Raji (cell line): ENCODE data around the gene MIB1.

Experiments used
- POLR2A ChIP-seq: IDR thresholded peaks from 2 replicates; pipeline ENCODE4 v1.6.1; 2011; ENCODE audit warnings: low read depth, low read length, control low read depth; ENCODE audit not compliant: insufficient read depth

The MIB1 gene

GRCh38 chr18:21826641-21827302 is 86.2 kb downstream of the MIB1 start:
- TF ChIP-seq POLR2A: no peak

DNA sequence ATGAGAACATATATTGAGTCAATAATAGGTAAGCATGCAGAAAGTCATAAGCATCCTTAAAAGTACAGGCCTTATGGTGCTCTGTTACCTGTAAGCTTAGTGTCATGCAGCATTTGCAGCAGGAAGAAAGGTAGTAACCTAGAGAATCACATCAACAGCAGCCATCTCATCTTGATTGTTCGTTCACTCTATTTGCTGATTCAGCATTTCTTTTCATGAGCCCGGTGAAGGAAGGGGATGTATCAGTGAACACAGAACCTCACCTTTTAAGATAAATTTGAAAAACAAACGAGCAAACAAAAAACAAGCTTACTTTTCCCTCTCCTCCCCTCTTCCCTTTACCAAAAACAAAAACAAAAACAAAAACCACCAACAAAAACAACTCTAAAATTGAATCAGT is 89.9 kb downstream of the MIB1 start:
- TF ChIP-seq POLR2A: no peak

DNA sequence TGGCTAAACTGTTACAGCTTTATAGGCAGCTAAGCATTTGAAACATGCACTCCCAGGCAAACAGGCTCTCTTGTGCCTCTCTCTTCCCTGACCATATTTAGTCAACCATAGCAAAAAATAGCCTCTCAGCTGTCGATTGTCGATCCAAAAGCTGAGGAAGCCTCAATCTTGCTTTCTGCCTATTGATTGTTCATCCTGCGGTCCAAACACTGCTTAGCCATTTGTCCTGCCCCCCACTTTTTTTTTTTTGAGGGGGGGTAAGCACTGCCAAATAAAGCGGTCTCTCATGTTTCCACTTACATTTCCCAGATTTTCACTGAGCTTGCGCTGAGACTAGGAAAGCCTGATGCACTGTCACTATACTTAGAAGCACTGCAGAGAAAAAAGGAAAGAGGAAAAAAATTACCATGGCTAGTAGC is 90.8 kb downstream of the MIB1 start:
- no peak for TF ChIP-seq POLR2A

DNA sequence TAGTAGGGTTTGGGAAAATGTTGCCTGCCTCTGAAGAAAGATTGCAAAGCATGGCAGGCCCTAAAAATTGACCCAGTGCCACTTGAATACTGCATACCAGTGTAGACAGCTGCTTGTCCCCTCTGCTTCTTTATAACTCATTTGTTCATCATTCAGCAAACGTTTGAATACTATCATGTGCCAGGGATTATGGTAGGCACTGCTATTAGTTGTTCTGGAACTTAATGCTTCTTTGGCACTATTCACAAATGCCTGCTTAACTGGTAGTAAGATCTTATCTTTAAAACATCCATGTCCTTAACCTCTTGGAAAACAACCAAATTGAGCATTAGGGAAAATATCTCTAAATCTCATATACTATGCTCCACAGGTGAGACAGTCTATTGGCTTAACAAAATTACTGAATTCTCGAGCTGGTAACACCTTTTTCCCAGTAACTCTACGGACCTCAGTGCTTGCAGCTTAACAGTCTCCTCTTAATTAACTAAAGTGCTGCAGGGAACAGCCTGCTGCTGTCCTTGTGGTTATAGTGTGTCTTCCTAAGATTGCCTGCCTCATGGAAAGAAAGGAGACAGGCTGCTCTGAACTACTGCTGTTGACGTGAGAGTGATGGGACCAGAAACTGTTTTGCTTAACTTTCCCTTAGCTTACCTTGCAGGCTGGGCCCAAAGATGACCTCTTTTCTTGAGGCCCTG is 93.2 kb downstream of the MIB1 start:
- no peak for TF ChIP-seq POLR2A

DNA sequence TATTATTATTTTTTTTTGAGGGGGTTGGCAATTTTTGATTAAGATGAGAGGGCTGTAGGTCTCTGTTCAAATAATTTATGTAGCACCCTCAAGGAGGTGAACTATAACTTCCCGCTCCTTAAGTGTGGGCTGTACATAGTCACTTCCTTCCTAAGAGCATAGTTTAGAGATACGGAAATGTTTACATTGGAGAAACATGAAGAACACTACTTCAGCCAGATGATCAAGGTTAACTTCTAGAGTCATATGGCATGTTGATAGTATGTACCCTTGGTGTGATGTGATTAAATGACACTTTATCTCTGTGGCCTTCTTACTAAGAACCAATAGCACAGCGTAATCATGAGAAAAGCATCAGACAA is 93.7 kb downstream of the MIB1 start:
- TF ChIP-seq POLR2A: no peak

DNA sequence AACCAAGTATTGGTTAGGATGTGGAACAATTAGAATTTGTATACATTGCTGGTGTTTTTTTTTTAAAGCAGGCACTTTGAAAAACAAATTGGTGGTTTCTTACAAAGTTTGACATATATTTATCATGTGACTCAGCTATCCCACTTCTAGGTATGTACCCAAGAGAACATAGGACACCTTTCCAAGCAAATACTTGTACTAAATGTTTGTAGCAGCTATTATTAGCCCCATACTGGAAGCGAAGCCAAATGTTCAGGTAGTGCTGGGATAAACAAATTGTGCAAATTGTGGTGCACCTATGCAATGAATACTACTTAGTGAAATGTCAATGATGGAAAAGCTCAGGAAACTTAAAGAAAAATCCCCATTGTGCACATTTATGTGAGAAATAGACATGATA is 101.0 kb downstream of the MIB1 start:
- TF ChIP-seq POLR2A: no peak

DNA sequence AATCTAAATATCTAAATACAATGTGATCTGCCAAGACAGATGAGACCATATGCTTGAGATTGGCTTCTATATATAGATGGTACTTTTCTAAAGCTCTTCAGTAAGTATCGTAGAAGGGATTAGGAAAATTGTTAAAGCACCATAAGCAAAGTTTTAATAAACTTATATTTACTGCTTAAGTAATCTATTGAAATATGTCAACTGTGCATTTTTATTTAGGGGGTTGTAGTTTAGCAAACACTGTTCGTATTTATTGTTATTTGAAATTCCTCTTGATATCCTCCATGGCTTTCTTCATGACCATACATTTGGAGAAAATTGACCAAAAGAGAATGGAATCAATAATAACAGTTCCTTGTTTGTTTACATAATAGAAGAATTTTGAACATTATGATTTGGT is 102.7 kb downstream of the MIB1 start:
- no peak for TF ChIP-seq POLR2A

GRCh38 chr18:21851327-21851961 is 110.9 kb downstream of the MIB1 start:
- TF ChIP-seq POLR2A: no peak

DNA sequence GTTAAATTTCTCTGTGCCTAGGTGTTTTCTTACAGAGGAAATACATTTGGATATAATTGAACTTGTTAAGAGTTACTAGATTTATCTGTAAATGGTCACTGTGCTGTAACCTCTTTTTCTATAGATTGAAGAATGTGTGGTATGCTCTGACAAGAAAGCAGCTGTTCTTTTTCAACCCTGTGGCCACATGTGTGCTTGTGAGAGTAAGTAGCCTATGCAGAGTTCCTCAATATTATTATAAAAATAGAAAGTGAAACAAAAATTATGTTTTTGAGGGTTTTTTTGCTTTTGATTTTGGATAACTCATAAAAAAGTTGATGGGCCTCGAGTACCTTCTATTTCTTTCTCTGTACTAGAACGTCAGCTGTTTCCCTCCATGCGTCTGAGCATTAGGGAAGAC is 112.4 kb downstream of the MIB1 start:
- no peak for TF ChIP-seq POLR2A

DNA sequence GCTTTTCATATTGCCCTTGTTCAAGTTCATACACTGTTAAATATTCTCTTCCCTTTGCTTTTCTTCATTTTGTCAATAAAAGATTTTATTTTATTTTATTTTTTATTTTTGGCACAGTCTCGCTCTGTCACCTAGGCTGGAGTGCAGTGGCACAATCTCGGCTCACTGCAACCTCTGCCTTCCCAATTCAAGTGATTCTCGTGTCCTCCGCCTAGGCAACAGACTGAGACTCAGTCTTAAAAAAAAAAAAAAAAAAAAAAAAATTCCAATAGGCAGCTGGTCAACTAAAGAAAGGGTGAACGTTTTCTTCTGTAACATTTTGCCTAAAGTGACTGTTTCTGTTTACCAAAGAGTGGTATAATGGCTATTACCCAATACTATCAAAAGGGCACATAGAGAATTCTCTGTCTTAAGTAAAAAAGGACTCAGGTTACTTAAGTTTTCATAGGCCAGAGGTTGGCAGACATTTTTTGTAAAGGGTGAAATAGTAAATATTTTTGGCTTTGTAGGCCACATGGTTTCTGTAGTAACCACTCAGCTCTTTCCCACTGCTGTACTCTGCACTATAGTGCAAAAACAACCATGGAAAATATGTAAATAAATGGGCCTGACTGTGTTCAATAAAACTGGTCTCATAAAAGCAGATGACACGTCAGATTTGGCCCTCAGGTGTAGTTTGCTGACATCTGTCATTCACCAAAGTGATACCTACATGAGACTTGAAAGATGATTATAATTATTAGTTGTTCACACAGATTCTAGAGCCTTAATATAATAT is 113.4 kb downstream of the MIB1 start:
- no peak for TF ChIP-seq POLR2A

DNA sequence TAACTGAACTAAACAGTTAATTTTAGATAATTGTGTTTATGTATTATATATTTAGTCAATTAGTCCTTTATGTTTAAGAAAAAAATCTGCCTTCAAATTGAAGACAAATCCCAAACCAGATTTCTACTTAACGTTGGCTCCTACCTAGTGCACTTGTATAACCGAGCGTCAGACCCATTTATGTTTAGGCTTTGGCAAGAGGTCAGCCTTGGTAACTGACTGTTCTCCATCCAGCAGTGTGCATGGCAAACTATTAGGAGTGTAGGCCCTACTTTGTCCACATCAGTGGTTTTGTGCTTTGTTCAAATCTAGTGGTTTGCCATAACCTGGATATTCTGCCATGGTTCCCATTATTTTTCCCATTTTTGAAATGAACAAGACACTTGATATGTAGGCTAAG is 114.8 kb downstream of the MIB1 start:
- TF ChIP-seq POLR2A: no peak

DNA sequence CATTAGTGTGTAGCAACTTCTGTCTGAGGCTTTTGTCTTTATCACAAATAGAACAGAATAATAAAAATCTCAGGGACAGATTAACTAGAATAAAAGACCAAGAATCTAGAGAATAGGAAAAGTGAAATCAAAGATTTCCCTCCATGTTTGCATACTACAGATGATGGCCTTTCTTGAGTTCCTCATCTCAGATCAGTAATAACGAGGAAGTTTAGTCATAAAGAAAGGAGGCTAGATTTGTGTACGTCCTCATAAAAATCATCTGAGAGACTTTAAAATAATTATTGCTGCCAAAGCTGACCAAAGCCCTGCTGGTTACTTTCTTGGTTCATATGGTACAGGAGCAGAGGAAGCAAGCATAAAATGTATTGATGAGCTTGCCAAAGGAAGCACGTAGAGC is 117.3 kb downstream of the MIB1 start:
- TF ChIP-seq POLR2A: no peak

- no peak for TF ChIP-seq POLR2A
These were observed 118.0 kb downstream of the MIB1 start for GRCh38 chr18:21858544-21858943.

DNA sequence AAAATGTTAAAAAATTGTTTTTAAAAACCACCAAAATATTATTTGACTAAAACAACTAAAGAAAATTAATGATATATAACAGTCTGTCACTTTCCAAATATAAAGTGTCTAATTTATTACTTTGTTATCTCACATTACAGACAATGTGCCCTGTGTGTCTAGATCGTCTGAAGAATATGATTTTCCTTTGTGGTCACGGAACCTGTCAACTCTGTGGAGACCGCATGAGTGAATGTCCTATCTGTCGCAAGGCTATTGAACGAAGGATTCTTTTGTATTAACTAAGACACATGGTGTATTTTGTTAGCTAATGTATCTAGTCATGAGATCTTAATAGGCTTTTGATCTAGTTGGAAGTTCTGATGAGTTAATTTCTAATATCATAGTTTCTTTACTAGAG is 123.8 kb downstream of the MIB1 start:
- TF ChIP-seq POLR2A: no peak

DNA sequence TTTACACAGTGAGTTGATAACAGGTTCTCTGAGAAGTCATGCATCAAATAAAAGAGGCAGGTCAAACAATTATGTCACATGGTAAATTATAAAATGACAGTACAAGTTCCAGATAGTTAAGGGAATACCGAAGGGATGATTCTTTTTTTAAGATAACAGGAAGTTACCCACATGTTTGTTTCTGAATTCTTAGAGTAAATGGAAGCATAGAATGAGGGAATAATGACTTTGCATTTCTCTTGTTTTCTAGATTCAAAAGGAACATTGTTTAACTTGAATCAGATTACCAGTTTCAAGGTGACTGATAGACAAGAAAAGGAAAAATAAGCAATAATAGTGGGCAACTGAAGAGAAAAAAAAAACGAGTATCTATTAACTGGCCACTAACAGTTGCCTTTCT is 124.5 kb downstream of the MIB1 start:
- no peak for TF ChIP-seq POLR2A

DNA sequence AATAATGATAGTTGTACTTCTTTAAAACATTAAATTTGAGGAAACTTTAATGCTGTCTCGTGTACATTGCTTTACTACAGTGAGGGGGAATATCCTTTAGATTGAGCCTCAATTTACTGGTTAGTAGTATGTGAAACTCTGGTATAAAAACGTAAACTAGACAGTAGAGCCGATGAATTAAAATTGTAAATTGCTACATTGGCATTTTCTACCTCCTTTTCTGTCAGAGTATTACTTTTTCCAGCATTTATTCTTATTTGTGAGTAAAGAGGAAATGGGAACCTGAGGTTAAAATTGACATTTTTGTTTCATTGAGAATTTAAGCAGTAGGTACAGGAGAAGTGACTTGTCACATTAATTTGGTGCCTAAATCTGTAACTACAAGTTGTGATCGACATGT is 128.2 kb downstream of the MIB1 start:
- TF ChIP-seq POLR2A: no peak
